PC-9 (cell line): ENCODE data around the gene ANO8. TPM values are rescaled to one million over a fixed set of nuclear protein-coding genes. Genes with fewer than 3 reads are reported as not detected.

Experiments
- total RNA-seq: library from RNA; stranded (reverse); gene quantifications from 2 replicates; pipeline ENCODE4 v1.2.3, GENCODE V29; 2021

Gene ANO8
- total RNA-seq, 1 experiment from 2014 or later: 11.4 TPM

Other genes with a start within 250 kb of the ANO8 start
- gene USE1, start 119.5 kb downstream of the ANO8 start, total RNA-seq: 19.8 and 22.5 TPM in 2 replicates
- gene OCEL1, start 108.6 kb downstream of the ANO8 start, total RNA-seq: 30.6 and 34.5 TPM in 2 replicates
- gene NR2F6, start 88.9 kb downstream of the ANO8 start, total RNA-seq: 90.8 and 112 TPM in 2 replicates
- gene USHBP1, start 70.1 kb downstream of the ANO8 start, total RNA-seq: not detected in 2 replicates
- gene BABAM1, start 67.4 kb downstream of the ANO8 start, total RNA-seq: 127 and 152 TPM in 2 replicates
- 0.65 and 1.2 TPM in 2 replicates for gene ANKLE1, start 53.0 kb downstream of the ANO8 start, total RNA-seq
- gene ABHD8, start 31.4 kb downstream of the ANO8 start, total RNA-seq: 32.2 and 37.5 TPM in 2 replicates
- gene MRPL34, start 29.0 kb downstream of the ANO8 start, total RNA-seq: 64.8 and 70.8 TPM in 2 replicates
- gene DDA1, start 25.3 kb downstream of the ANO8 start, total RNA-seq: 47.6 and 72.5 TPM in 2 replicates
- gene GTPBP3, start 2.7 kb upstream of the ANO8 start, total RNA-seq: 48.8 and 50.7 TPM in 2 replicates
- not detected in 2 replicates for gene PLVAP, start 42.5 kb upstream of the ANO8 start, total RNA-seq
- gene CCDC194, start 59.3 kb upstream of the ANO8 start, total RNA-seq: not detected in 2 replicates
- gene BST2, start 70.8 kb upstream of the ANO8 start, total RNA-seq: 2.7 and 3.3 TPM in 2 replicates
- 58.1 and 80.0 TPM in 2 replicates for gene MVB12A, start 85.2 kb upstream of the ANO8 start, total RNA-seq
- 2.0 and 3.9 TPM in 2 replicates for gene TMEM221, start 113.8 kb upstream of the ANO8 start, total RNA-seq
- not detected in 2 replicates for gene NXNL1, start 126.1 kb upstream of the ANO8 start, total RNA-seq
- gene SLC27A1, start 135.7 kb upstream of the ANO8 start, total RNA-seq: 30.8 and 40.2 TPM in 2 replicates
- gene PGLS, start 176.8 kb upstream of the ANO8 start, total RNA-seq: 175 and 290 TPM in 2 replicates
- 82.9 and 88.8 TPM in 2 replicates for gene COLGALT1, start 220.8 kb upstream of the ANO8 start, total RNA-seq